HCT116 (cell line): ENCODE results near the gene AHSP.

ENCODE experiments used
- CTCF ChIP-seq, 3 experiments: fragments of 200-600 bp in 1 of 3; sonication (generic) in 1 of 3; IDR thresholded peaks in 2 of 3; conservative IDR thresholded peaks in 1 of 3; 2 replicates each; pipeline ENCODE4 v1.5.1; 2012 to 2017; ENCODE audit warnings: low read depth in 2 of 3, low read length in 2 of 3, antibody characterized with exemption in 1 of 3, borderline replicate concordance in 1 of 3, control low read depth in 1 of 3, mild to moderate bottlenecking in 1 of 3, mixed read lengths in 1 of 3, mixed run types in 1 of 3, moderate library complexity in 1 of 3; ENCODE audit not compliant: insufficient read depth in 1 of 3
- POLR2A ChIP-seq: IDR thresholded peaks from 2 replicates; pipeline ENCODE4 v1.7.0; 2011; ENCODE audit warnings: borderline replicate concordance; ENCODE audit not compliant: insufficient read depth, insufficient read length; ENCODE audit errors: extremely low read depth

GRCh38 chr16:31572821-31573220, 45.1 kb downstream of the AHSP start:
- no peak for TF ChIP-seq POLR2A
- TF ChIP-seq CTCF (IDR thresholded peaks at IDR 0.05 in 2 of 3, conservative IDR thresholded peaks at IDR 0.05 in 1 of 3; ENCODE audit: borderline replicate concordance in 1 of 3, insufficient read depth in 1 of 3, low read depth in 2 of 3, low read length in 2 of 3), result no peak
